Measurements from ENCODE around the gene EPN2.

- no peak for TF ChIP-seq NFYB (IDR thresholded peaks at IDR 0.05; ENCODE audit: insufficient read depth, low read depth, low read length)
- TF ChIP-seq MAX (IDR thresholded peaks at IDR 0.05; ENCODE audit: low read depth, low read length) = no peak
- no peak for TF ChIP-seq EP300 (IDR thresholded peaks at IDR 0.05; ENCODE audit: borderline replicate concordance in 1 of 2, control insufficient read depth in 1 of 2, low read depth in 2 of 2, low read length in 2 of 2)
Measured at GRCh38 chr17:19290066-19290705, 53.0 kb downstream of the EPN2 start.

Measured in GM12878 (cell line).